HL-60 (cell line): ENCODE data around the gene TSPAN18.

ENCODE experiments used
- DNase-seq, 2 experiments: peaks; one replicate each; pipeline ENCODE4 v3.0.0-alpha.2; 2010 to 2020; ENCODE audit warnings: low read depth in 1 of 2, low spot score in 1 of 2
- H3K27ac ChIP-seq: fragments of 250-450 bp; sonication (Bioruptor Pico); replicated peaks from 2 replicates; pipeline ENCODE4 v1.5.1; 2020; ENCODE audit warnings: mild to moderate bottlenecking, moderate library complexity
- H3K27me3 ChIP-seq: fragments of 250-450 bp; sonication (Bioruptor Pico); 2 replicates; pipeline ENCODE4 v1.5.1; 2021; ENCODE audit warnings: mild to moderate bottlenecking, moderate library complexity; ENCODE audit not compliant: insufficient read depth, poor library complexity, severe bottlenecking
- H3K4me3 ChIP-seq: replicated peaks from 2 replicates; pipeline ENCODE4 v1.5.1; 2011; ENCODE audit warnings: mild to moderate bottlenecking, control low read depth, low read length; ENCODE audit not compliant: insufficient read depth
- GABPA ChIP-seq: IDR thresholded peaks from 2 replicates; pipeline ENCODE4 v1.6.1; 2012; ENCODE audit warnings: low read depth
- POLR2AphosphoS5 ChIP-seq: IDR thresholded peaks from 2 replicates; pipeline ENCODE4 v1.6.1; 2012; ENCODE audit warnings: low read depth
- SPI1 ChIP-seq: IDR thresholded peaks from 2 replicates; pipeline ENCODE4 v1.6.1; 2012; ENCODE audit warnings: low read depth, mild to moderate bottlenecking, borderline replicate concordance
- TF ChIP-seq, protein P1 (sequence below): IDR thresholded peaks from 2 replicates; pipeline ENCODE4 v1.6.1; 2012; ENCODE audit warnings: low read depth; ENCODE audit not compliant: insufficient replicate concordance
- TF ChIP-seq, protein P2 (sequence below): IDR thresholded peaks from one replicate; pipeline ENCODE4 v1.5.1; 2011; ENCODE audit warnings: low read length, control low read depth, inconsistent platforms; ENCODE audit not compliant: insufficient read depth

TSPAN18 gene

DNA sequence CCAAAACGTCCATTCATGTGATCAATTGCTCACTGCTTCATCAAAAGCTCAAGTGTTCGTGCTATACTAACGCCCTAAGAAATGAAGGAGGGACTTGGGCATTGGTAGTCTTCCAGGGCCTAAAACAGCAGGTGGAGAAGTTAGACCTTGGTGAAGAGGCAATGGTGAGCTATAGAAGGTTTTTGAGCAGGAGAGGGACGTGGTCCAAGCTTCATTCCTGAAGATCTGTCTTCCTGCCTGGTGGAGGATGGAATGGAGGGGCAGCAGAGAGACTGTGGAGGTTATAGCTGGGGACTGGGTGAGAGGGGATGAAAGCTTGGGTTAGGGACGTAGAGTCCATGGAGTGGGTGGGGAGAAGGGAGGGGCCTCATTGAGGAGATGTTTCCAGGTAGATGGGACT lies 126.2 kb downstream of the TSPAN18 start:
- H3K27ac ChIP-seq, result no peak overlapping the region
- no peak for DNase-seq
- no peak overlapping the region for H3K4me3 ChIP-seq
- H3K27me3 ChIP-seq, result peaks cover 2% of the 10 kb centered on the region
- TF ChIP-seq GABPA (no peak), POLR2AphosphoS5 (no peak), SPI1 (no peak)
- TF ChIP-seq, protein P1, sequence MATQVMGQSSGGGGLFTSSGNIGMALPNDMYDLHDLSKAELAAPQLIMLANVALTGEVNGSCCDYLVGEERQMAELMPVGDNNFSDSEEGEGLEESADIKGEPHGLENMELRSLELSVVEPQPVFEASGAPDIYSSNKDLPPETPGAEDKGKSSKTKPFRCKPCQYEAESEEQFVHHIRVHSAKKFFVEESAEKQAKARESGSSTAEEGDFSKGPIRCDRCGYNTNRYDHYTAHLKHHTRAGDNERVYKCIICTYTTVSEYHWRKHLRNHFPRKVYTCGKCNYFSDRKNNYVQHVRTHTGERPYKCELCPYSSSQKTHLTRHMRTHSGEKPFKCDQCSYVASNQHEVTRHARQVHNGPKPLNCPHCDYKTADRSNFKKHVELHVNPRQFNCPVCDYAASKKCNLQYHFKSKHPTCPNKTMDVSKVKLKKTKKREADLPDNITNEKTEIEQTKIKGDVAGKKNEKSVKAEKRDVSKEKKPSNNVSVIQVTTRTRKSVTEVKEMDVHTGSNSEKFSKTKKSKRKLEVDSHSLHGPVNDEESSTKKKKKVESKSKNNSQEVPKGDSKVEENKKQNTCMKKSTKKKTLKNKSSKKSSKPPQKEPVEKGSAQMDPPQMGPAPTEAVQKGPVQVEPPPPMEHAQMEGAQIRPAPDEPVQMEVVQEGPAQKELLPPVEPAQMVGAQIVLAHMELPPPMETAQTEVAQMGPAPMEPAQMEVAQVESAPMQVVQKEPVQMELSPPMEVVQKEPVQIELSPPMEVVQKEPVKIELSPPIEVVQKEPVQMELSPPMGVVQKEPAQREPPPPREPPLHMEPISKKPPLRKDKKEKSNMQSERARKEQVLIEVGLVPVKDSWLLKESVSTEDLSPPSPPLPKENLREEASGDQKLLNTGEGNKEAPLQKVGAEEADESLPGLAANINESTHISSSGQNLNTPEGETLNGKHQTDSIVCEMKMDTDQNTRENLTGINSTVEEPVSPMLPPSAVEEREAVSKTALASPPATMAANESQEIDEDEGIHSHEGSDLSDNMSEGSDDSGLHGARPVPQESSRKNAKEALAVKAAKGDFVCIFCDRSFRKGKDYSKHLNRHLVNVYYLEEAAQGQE, result no peak
- TF ChIP-seq, protein P2, sequence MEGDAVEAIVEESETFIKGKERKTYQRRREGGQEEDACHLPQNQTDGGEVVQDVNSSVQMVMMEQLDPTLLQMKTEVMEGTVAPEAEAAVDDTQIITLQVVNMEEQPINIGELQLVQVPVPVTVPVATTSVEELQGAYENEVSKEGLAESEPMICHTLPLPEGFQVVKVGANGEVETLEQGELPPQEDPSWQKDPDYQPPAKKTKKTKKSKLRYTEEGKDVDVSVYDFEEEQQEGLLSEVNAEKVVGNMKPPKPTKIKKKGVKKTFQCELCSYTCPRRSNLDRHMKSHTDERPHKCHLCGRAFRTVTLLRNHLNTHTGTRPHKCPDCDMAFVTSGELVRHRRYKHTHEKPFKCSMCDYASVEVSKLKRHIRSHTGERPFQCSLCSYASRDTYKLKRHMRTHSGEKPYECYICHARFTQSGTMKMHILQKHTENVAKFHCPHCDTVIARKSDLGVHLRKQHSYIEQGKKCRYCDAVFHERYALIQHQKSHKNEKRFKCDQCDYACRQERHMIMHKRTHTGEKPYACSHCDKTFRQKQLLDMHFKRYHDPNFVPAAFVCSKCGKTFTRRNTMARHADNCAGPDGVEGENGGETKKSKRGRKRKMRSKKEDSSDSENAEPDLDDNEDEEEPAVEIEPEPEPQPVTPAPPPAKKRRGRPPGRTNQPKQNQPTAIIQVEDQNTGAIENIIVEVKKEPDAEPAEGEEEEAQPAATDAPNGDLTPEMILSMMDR, result no peak

GRCh38 chr11:44853666-44854065 lies 126.9 kb downstream of the TSPAN18 start:
- no peak overlapping the region for H3K4me3 ChIP-seq
- no peak for DNase-seq
- peaks cover 2% of the 10 kb centered on the region for H3K27me3 ChIP-seq
- H3K27ac ChIP-seq, result no peak overlapping the region
- TF ChIP-seq SPI1 (no peak), POLR2AphosphoS5 (no peak), GABPA (no peak)
- TF ChIP-seq, protein P1, result no peak
- TF ChIP-seq, protein P2, result no peak

DNA sequence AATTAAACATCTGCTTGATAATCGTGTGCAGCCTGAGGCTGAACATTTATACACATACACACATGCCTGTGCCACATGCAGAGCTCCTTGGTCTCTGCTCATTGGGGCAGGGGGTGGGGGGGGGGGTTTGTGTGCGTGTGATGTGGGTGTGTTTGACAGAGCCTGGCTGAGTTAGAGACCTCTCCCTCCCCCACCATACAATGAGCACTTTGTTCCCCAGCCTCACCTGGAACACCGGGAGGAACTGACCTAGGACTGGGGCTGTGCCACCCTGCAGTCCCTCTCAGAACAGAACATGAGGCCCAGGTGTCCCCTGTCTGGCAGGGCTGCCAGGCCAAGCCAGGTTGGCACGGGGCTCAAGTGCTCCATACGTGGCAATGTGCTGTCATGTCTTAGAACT lies 127.3 kb downstream of the TSPAN18 start:
- H3K27me3 ChIP-seq, result peaks cover 2% of the 10 kb centered on the region
- H3K4me3 ChIP-seq, result no peak overlapping the region
- no peak for TF ChIP-seq GABPA
- no peak for TF ChIP-seq POLR2AphosphoS5
- TF ChIP-seq, protein P2, result no peak
- TF ChIP-seq, protein P1, result no peak
- no peak for TF ChIP-seq SPI1
- H3K27ac ChIP-seq, result no peak overlapping the region
- DNase-seq, result no peak
